HG03175 (cell line): ENCODE results near the gene FANCE.
"Not testable (repeated sequence)": the region's sequence is repeated elsewhere in the genome, so short reads cannot be mapped to it uniquely, and the experiment has no call there.

ENCODE experiments used
- ATAC-seq: cut with Tn5 transposase; IDR thresholded peaks from one replicate; pipeline ENCODE4 v1.9.1; 2021; ENCODE audit warnings: mild to moderate bottlenecking, moderate library complexity; ENCODE audit not compliant: unreplicated experiment

Gene FANCE

GRCh38 chr6:35432291-35432690 is 19.8 kb upstream of the FANCE start:
- ATAC-seq, result no peak

- ATAC-seq, result not testable (repeated sequence)
Measured at GRCh38 chr6:35432702-35433101, 19.4 kb upstream of the FANCE start.

GRCh38 chr6:35435074-35435837 is 16.9 kb upstream of the FANCE start:
- ATAC-seq, result no peak

- ATAC-seq, result no peak
Measured at GRCh38 chr6:35436071-35436857, 15.9 kb upstream of the FANCE start.

GRCh38 chr6:35438378-35439065 is 13.6 kb upstream of the FANCE start:
- not testable (repeated sequence) for ATAC-seq

- no peak for ATAC-seq
Measured at GRCh38 chr6:35439308-35439707, 12.8 kb upstream of the FANCE start.

GRCh38 chr6:35441205-35441604 is 10.9 kb upstream of the FANCE start:
- ATAC-seq, result no peak

GRCh38 chr6:35441642-35442041 is 10.5 kb upstream of the FANCE start:
- ATAC-seq, result no peak

GRCh38 chr6:35442693-35443092 is 9.4 kb upstream of the FANCE start:
- no peak for ATAC-seq

- no peak for ATAC-seq
Measured at GRCh38 chr6:35443341-35444030, 8.7 kb upstream of the FANCE start.

- no peak for ATAC-seq
Measured at GRCh38 chr6:35445691-35446090, 6.4 kb upstream of the FANCE start.

- ATAC-seq, result no peak
Measured at GRCh38 chr6:35448191-35448590, 3.9 kb upstream of the FANCE start.

GRCh38 chr6:35449287-35449881 is 2.8 kb upstream of the FANCE start:
- peak; percentile 49 for ATAC-seq

- ATAC-seq, result no peak
Measured at GRCh38 chr6:35451354-35452182, 570 bp upstream of the FANCE start.

GRCh38 chr6:35453236-35453635 is 1.1 kb downstream of the FANCE start:
- no peak for ATAC-seq

- no peak for ATAC-seq
Measured at GRCh38 chr6:35454391-35455110, 2.4 kb downstream of the FANCE start.

- ATAC-seq, result no peak
Measured at GRCh38 chr6:35457907-35458306, 5.8 kb downstream of the FANCE start.

GRCh38 chr6:35461270-35461669 is 9.1 kb downstream of the FANCE start:
- ATAC-seq, result no peak

GRCh38 chr6:35463292-35463691 is 11.2 kb downstream of the FANCE start:
- ATAC-seq, result no peak
